NCI-H128 (cell line): ENCODE measurements around the gene ADGRF4.

Source experiments
- DNase-seq: peaks from one replicate; lab custom pipeline; 2025; ENCODE audit not compliant: unreplicated experiment; lab: John Stamatoyannopoulos, UW

The ADGRF4 gene, protein sequence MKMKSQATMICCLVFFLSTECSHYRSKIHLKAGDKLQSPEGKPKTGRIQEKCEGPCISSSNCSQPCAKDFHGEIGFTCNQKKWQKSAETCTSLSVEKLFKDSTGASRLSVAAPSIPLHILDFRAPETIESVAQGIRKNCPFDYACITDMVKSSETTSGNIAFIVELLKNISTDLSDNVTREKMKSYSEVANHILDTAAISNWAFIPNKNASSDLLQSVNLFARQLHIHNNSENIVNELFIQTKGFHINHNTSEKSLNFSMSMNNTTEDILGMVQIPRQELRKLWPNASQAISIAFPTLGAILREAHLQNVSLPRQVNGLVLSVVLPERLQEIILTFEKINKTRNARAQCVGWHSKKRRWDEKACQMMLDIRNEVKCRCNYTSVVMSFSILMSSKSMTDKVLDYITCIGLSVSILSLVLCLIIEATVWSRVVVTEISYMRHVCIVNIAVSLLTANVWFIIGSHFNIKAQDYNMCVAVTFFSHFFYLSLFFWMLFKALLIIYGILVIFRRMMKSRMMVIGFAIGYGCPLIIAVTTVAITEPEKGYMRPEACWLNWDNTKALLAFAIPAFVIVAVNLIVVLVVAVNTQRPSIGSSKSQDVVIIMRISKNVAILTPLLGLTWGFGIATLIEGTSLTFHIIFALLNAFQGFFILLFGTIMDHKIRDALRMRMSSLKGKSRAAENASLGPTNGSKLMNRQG

DNA sequence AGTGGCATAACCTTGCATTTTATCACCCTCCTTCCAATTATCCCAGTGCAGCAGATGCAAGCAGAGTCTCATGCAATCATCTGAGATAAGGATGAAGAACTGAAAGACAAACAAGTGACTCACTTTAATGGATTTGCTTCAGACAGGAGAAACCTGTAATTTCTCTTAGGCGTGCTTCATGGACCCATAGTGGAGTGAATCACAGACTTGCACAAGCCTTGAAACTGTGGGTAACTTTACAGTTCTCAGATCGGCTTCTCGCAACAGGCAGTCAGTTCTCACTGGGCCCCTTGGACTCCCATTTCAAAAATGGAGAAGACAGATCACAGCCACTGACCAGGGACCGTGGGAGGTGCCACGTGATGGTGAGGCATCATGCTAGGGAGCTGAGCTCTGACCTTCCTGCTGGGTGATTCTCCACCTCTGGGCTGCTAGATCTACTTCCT, at the start of gene ADGRF4:
Gene ADGRF4, plus strand, starts transcription at position 239 of the 446 bp plus-strand sequence. CDS start 8,666 bp downstream, outside the sequence.
- DNase-seq, result no peak

DNA sequence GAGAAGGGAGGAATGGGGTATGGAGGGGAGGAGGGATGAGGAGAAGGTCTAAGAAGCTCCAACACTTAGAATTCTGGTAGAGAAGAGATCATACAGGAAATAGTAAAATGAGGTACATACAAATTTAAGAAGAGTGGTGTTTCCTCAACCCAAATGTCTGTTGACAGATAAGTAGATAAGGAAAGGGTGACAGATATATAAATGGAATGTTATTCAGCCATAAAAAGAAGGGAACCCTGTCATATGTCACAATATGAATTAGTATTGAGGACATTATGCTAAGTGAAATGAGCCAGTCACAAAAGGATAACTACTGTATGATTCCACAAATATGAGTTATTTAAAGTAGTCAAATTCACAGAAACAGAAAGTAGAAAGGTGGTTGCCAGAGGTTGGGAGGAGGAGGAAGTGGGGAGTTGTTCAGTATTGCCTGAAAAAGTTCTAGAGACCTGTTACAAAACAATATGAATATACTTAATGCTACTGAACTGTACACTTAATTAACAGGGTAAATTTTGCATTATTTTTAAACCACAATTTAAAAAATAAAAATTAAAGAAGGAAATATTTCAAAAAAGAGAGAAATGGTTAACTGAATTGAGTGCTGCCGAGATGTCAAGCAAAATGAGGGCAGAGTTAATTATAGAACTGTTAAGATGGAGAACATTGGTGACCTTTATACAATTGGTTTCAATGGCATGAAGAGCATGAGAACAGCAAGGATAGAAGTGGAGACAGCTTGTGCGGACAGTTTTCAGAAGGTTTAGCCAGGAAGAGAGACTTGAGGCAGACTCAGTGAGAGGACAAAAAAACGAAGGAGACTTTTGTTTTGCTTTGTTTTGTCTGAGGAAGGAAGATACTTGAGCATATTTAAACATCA, 47.6 kb upstream of the ADGRF4 start:
- DNase-seq, result no peak

DNA sequence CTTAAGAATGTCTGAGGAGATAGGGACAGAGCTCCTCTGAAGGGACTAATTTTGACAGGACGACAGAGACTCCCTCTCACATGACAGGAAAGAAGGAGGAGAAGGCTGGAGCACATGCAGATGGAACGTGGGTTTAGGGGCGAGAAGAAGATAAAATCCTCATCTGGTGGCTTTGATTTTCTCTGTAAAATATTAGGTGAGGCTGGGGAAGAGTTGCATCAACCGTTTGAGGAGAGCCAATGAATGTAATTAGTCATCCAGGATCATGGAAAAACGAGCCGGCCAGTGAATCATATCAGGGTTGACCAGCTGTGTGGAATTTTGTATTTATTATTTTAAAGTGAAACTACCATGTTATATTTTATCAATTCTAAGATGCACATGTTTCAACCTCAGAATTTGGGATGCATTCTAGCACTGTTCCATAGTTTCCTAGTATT, 46.9 kb upstream of the ADGRF4 start:
- DNase-seq, result no peak

DNA sequence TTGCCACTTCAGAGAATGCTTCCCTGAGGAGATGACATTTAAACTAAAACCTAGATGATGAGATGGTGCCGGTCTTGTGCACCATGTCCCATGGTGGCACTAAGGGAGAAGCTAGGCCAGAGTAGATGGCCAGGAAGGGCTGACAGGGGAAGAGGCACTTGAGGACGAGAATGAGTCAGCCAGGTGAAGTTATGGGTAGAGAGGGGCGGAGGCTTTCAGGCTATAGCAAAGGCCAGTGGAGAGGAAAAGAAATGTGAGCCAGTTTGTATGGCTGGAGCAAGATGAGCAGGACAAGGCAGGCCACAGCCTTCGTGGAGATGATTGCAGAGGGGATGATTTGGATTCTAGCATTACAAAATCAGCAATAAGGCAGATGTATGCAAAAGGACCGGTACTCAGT, 44.7 kb upstream of the ADGRF4 start:
- no peak for DNase-seq

DNA sequence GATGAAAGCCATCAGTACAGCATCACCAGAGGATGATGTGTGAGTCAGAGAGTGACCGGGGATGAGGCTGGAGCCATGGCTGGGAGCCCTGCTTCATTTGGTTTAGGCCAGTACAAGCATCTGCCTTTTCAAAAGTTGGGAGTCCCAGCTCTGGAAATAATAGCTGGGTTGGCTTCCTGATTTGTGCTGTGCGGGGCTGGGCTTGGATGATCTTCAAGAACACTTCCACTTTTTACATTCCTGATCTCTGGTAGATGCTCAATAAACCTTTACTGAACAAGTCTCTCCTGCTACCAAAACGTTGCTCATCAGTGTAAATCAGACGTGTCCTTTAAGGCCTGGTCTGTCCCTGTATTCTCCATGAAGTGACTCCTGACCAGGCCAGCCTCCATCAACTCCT, 44.1 kb upstream of the ADGRF4 start:
- DNase-seq, result no peak

DNA sequence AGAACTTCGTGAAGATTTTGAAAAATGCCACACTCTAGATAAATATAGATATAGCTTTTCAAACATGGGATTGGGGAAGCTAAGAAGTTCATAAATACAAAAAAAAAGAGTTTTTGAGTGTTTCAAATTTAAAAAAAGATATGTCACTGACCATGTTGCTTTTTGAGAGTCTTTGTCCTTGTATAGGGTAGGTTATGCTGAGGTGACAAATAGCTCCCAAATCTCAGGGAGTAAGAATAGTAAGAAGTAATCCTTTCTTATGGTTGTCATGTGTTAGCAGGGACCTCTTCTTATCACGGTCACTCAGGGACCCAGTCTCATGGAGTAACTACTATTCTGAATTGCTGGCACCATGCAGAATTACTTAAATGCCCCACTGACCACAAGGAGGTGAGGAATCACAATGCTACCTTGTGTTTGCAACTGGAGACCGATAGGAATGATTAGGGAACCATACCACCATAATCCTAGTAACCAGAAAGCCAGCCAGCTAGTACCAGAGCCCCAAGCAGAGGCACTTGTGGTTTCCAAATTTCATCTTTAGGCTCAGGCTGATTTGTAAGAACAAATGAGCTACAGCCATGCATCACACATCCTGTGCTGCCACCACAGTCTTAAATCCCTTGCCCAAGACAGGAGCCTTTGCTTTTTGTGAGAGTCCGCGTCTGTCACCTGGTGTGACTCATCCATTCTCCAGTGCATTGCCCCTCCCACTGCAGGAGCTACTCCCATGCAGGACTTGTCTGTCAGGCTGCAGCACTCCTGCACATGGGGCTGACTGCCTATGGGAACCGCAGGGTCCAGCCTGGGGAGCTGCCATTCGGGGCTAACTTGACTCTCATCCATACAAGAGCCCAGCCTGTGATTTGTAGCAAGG, 42.4 kb upstream of the ADGRF4 start:
- DNase-seq, result no peak

DNA sequence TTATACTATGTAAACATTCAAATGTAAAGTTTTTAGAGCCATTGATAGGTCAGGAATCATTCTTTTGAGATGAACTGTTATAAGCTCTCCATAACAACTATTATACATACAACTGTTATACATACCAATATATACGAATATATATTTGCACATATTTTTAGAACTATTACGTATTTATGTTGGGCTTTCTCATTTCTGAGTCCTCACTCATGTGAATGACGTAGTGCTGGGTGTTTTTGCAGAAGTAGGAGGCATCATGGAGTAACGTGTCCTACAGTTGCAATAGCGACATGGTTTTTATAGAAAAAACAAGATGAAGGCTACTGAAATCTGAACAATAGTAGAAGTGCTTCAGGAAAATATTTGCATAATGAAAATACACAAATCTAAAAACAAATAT, 36.4 kb upstream of the ADGRF4 start:
- DNase-seq, result no peak

DNA sequence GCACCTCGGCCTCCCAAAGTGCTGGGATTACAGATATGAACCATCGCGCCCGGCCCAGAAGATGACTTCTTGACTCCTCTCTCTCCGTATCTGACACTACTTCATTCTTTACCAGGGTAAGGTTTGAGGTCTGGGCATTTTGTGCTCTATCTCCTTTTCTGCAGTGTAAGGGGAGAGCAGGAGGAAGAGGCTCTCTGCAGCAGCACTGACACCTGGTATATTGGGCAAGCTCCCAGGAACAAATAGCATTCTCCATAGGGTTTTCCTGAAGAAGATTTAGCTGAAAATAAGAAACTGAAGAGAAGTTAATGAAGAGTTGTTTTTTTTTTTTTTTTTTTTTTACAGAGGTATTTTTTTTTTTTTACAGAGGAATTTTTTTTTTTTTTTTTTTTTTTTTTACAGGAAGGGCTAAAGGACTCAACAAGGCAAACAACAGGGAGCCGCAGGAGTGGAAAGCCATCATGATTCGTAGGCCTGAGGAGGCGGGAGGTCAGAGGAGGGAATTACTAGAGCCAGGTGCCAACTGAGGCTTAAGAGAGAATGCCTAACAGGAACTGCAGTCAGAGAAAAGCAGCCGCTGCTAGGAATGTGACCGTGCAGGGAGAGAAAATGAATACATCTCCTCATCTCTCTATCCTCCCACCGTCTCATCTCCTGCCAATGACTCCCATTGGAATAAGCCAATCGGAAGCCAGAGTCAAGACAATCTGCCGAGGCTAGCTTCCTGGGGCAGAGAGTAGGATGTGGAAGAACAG, 34.7 kb upstream of the ADGRF4 start:
- no peak for DNase-seq

DNA sequence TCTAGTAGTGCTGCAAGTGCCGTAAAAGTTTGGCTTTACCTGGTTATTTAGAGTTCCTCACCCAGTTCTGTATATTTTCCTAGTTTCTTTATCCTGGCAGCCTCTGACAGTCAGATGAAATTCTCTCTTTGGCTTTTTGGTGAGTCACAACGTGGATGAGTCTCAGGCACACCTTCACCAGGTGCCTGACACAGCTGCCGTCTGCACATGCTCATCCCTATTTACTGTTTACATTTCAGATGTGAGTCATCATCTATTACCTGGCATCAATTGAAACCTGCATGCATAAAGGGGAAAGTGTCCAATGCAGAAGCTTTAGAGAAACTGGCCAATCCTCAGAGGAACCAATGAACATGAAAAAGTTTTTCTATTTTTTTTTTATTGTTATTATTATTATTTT, 33.3 kb upstream of the ADGRF4 start:
- no peak for DNase-seq

DNA sequence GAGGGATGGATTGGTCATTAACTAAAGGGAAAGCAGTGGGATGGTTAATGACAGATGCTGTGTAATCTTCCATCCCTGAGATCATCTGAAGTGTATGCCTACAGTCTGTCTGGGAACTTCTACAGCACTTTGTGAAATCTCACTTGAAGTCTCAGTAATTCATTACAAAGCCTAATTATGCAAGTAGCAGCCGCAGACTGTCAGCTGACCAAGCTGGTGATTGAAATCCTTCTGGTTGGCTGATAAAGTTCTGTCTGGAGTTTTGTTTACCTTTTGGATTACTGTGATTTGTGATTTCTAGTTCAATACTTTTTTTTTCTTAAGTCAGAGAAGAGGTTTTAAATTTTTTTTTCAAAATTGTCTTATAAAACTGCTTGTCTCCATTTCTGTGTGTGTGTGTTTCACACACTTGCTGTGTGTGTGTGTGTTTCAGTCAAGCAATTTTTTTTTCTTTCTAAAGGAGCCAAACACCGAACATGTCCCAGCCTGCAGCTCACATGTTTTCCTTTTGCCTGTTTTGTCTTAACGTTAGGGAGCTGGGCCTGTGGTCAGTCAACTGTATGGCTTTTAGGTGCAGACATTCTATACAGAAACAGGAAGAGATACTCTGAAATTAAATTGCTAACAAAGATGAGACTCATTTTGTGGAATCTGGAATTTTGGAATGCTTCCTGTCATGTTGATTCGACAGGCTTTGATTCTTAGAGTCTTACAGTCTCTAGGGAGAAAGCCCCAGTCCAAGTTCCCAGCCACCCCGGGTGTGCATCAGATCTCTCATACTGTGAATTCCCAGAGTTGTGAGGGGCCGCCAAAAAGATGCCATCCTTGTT, 28.5 kb upstream of the ADGRF4 start:
- no peak for DNase-seq

DNA sequence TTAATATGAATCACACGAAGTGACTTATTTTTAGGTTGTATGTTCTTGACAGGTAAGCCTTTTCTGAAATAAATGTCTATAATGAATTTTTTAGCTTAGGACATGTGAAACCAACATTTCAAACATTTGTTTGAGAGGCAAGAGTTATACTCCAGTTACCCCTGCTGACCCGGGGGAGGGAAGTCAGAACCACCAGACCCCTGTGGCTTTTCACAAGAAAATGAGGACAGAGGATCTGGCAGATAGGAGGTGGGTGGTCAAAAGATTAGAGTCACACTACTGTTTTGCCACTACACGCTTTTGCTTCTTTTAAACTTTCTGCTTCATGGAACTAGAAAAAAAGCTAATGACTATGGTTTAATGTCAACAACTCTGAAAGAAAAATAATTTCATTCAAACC, 27.5 kb upstream of the ADGRF4 start:
- no peak for DNase-seq

DNA sequence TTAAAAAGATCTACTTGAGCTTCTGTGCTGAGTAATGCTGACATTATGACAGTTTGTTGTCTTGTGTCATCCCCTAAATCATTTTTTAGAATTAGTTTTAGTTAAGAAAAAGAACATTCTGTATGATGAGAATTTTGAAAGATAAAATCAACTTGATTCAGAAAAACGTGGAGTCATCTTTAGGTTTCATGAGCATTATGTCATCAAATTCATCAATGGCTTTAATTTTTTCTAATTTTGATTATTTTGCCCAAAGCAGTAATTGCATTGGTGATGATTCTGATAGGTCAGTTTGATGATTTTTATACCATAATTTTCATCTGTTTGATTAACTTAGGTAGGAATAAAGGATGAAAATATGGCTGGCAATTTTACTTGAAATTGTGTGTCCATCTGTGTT, 26.6 kb upstream of the ADGRF4 start:
- no peak for DNase-seq

DNA sequence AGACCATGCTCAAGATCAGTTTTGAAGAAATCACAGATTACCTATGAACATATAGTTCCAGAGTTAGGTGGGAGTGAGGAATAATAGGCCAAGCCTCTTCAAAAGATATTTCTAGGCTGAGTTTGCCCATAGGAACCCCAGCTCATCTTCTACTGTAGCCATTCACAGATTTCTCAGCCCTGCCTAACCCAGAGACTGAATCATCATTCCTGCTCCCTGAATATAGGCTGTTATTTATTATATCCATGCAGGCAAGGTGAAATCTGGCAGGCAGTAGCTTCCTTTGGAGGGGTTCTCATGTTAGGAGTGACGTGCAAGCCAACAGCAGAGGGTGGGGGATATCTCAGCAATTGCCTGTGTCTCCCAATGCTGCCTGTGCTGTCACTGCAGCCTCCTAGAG, 25.6 kb upstream of the ADGRF4 start:
- no peak for DNase-seq

DNA sequence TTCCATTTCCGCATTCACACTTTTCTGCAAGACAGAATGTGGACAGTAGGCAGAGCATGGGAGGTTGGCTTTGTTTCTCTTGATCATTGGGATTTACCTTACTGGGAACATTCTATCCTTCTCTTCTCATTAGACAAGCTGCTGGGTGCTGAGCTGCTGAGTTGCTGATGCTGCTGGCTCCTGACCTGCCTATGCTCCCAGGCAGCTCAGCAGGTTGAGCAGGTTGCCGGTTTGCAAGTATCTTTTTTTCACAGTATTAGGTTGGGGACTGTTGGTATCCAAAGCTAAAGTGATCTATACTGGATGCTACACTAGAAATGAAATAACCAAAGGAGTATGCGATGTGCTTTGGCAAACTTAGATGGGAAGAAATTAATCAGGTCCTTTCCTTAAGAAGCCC, 23.7 kb upstream of the ADGRF4 start:
- DNase-seq, result no peak

DNA sequence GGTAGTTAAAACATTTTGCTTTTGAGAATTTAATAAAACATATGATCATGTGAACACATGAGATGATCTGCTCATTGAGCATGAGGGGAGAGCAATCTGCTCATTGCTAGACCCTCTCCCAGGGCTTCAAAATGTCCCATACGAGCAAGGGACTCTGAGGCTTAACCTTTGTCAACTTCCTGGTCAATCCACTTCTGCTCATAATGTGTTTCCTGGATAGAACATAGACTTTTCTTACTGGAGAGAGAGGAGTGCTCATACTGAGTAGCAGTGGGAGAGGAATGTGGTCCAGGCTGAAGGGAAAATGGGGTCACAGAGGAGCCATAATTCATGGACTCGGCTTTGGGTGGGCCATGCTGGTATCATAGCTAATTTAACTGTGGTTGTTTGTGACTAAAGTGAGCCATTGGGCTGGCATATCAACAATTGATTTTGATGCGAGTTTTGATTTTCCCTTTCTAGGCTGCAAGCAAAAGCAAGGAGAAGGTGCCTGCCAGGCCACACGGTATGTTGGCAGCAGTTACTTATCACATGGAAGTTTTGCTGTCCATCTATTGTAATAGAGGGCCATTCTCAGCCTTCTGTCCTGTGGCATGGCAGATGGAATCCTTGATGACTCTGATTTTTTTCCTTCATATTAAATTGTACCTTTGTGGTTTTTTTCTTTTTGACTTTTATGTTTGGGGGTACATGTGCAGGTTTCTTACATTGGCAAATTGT, 20.8 kb upstream of the ADGRF4 start:
- no peak for DNase-seq

DNA sequence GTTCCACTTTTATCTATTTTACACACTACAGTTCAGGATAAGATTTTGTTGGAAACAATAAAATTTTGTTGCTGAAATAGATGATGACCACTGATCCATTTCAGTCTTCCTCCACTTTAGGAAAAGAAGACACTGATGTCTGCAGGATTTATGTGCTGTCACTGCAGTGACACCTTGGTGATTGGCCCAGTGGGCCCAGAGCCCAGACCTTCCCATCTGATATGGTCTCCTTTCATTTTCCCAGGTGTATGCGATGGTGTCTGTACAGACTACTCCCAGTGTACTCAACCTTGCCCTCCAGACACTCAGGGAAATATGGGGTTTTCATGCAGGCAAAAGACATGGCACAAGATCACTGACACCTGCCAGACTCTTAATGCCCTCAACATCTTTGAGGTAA, 19.6 kb upstream of the ADGRF4 start:
- DNase-seq, result no peak

DNA sequence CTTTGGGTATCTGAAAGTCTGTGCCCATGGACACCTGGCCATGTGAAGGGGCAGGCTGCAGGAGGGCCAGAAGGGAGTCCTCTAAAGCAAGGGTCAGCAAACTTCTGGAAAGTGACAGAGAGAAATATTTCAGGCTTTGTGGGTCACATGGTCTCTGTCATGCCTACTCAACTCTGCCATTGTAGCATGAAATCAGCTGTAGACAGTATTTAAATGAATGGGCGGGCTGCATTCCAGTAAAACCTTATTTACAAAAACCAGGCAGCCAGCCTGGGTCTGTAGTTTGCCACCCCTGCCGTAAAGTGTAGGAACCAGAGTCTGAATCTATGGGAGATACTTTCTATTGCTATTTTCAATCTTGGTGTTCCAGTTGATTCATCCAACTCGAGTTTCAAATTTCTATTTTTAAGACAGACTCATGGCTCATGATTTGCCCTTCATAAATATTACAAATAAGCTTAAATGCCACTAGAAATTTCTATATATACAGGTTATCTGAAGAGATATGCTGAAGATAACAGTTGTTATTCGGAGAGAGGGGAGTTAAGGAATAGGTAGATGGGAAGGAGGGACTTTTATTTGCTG, 19.0 kb upstream of the ADGRF4 start:
- DNase-seq, result no peak

DNA sequence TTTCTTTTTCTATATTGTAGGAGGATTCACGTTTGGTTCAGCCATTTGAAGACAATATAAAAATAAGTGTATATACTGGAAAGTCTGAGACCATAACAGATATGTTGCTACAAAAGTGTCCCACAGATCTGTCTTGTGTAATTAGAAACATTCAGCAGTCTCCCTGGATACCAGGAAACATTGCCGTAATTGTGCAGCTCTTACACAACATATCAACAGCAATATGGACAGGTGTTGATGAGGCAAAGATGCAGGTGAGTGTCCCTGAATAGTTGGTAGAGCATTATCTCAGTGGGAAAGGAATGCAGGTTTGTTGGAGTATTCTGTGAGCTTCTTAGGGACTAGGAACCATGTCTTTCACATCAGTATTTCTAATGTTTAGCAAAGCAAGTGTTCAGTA, 18.3 kb upstream of the ADGRF4 start:
- DNase-seq, result no peak
